Measurements from ENCODE around the gene ZDHHC14.

Gene ZDHHC14

DNA sequence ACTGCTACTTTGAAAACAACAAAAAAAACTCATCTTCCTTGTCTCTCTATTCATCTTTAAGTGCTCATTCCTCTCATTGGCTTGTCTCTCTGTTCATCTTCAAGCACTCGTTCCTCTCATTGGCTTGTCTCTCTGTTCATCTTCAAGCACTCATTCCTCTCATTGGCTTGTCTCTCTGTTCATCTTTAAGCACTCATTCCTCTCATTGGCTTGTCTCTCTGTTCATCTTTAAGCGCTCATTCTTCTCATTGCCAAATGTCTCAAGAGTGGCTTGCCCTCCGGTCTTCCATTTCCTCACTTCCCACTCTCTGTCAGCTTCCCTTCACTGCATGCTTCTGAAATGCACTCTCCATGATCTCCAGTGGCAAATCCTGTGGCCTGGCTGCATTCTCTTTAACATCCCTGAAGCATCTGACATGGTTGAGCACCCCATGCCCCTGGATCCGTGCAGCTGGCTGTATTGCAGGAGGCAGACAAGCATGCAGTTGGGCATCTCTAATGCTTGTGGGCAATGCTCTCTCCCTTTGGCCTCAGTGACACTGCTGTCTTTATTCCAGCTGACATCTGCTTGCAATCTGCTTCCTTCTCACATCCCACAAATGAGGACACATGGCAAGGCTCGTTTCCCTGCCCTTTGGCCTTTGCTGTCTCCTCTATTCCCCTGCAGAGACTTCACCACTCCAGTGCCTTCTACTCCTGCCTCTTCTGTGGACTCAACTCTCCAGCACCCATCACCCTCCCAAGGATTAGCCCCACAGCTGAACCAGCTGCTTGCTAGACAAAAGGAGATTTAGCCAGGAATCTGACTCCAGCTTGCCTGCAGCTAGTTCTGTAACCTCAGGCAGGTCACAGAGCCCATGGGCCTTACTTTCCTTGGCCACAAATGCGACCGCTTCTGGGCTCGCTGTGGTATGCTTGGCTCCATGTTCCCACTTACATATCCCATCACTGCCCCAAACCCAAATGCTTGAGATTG, 298.9 kb downstream of the ZDHHC14 start:
- TF ChIP-seq, protein P1, sequence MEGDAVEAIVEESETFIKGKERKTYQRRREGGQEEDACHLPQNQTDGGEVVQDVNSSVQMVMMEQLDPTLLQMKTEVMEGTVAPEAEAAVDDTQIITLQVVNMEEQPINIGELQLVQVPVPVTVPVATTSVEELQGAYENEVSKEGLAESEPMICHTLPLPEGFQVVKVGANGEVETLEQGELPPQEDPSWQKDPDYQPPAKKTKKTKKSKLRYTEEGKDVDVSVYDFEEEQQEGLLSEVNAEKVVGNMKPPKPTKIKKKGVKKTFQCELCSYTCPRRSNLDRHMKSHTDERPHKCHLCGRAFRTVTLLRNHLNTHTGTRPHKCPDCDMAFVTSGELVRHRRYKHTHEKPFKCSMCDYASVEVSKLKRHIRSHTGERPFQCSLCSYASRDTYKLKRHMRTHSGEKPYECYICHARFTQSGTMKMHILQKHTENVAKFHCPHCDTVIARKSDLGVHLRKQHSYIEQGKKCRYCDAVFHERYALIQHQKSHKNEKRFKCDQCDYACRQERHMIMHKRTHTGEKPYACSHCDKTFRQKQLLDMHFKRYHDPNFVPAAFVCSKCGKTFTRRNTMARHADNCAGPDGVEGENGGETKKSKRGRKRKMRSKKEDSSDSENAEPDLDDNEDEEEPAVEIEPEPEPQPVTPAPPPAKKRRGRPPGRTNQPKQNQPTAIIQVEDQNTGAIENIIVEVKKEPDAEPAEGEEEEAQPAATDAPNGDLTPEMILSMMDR (IDR thresholded peaks at IDR 0.05; ENCODE audit: insufficient read depth, low read length) = no peak
- Histone ChIP-seq H3K27ac (replicated peaks) (no peak overlapping the region), H3K27me3 (ENCODE audit: insufficient read depth, poor library complexity, severe bottlenecking) (no peaks in the 10 kb centered on the region), H3K4me3 (replicated peaks; ENCODE audit: insufficient read depth, low read length) (no peak overlapping the region)
- no peak for DNase-seq (ENCODE audit: low read depth in 1 of 2, low spot score in 1 of 2)

DNA sequence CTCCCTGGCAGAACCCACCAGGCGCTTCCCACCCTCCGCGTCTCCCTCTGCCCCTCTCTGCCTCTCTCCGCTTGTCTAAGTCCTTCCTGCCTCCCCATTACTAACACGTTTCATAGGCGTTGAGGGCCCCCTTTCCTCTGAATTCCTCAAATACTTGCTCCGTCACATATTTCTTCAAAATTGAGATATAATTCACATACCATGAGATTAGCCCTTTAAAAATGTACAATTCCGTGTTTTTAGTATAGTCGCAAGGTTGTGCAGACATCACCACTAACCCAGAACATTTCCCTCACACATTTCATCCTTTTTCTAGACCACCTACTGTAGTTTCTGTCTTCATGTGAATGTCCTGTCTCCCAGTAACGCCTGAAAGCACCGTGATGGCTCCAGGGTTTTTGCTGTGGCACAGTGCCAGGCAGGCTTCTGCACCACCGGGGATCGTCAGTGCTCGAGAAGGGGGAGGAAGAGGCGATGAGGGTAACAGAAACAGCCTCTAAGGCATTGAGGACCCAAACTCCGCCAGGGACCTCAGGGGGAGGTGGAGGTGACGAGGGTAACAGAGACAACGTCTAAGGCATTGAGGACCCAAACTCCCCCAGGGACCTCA, 300.2 kb downstream of the ZDHHC14 start:
- Histone ChIP-seq H3K4me3 (replicated peaks; ENCODE audit: insufficient read depth, low read length) (no peak overlapping the region), H3K27ac (replicated peaks) (no peak overlapping the region), H3K27me3 (ENCODE audit: insufficient read depth, poor library complexity, severe bottlenecking) (no peaks in the 10 kb centered on the region)
- TF ChIP-seq POLR2AphosphoS5 (IDR thresholded peaks at IDR 0.05; ENCODE audit: low read depth) = no peak
- TF ChIP-seq, protein P1 (IDR thresholded peaks at IDR 0.05; ENCODE audit: insufficient read depth, low read length) = no peak
- TF ChIP-seq GABPA (IDR thresholded peaks at IDR 0.05; ENCODE audit: low read depth) = no peak
- TF ChIP-seq, protein P2, sequence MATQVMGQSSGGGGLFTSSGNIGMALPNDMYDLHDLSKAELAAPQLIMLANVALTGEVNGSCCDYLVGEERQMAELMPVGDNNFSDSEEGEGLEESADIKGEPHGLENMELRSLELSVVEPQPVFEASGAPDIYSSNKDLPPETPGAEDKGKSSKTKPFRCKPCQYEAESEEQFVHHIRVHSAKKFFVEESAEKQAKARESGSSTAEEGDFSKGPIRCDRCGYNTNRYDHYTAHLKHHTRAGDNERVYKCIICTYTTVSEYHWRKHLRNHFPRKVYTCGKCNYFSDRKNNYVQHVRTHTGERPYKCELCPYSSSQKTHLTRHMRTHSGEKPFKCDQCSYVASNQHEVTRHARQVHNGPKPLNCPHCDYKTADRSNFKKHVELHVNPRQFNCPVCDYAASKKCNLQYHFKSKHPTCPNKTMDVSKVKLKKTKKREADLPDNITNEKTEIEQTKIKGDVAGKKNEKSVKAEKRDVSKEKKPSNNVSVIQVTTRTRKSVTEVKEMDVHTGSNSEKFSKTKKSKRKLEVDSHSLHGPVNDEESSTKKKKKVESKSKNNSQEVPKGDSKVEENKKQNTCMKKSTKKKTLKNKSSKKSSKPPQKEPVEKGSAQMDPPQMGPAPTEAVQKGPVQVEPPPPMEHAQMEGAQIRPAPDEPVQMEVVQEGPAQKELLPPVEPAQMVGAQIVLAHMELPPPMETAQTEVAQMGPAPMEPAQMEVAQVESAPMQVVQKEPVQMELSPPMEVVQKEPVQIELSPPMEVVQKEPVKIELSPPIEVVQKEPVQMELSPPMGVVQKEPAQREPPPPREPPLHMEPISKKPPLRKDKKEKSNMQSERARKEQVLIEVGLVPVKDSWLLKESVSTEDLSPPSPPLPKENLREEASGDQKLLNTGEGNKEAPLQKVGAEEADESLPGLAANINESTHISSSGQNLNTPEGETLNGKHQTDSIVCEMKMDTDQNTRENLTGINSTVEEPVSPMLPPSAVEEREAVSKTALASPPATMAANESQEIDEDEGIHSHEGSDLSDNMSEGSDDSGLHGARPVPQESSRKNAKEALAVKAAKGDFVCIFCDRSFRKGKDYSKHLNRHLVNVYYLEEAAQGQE (IDR thresholded peaks at IDR 0.05; ENCODE audit: insufficient replicate concordance, low read depth) = no peak
- no peak for TF ChIP-seq SPI1 (IDR thresholded peaks at IDR 0.05; ENCODE audit: borderline replicate concordance, low read depth)
- no peak for DNase-seq (ENCODE audit: low read depth in 1 of 2, low spot score in 1 of 2)

DNA sequence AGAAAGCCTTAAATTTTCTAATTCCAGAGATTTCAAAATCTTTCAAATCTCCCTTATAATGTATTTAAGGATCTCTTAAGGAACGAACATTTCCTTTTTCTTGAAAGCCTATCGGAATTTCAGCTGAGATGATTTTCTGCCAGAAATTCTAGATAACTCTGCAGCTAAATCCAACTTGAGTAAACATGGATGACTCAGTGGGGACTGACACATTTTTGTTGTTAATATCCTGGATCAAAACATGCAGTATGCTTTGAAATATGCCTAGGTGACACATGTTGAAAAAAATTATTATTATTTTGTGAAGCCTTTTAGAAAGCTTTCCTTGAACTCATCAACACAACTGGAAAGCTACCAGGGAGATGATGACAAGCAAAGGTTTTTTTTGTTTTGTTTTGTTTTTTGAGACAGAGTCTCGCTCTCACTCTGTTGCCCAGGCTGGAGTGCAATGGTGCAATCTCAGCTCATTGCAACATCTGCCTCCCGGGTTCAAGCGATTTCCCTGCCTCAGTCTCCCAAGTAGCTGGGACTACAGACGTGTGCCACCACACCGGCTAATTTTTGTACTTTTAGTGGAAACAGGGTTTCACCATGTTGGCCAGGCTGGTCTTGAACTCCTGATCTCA, 302.0 kb downstream of the ZDHHC14 start:
- Histone ChIP-seq H3K27ac (replicated peaks) (no peak overlapping the region), H3K27me3 (ENCODE audit: insufficient read depth, poor library complexity, severe bottlenecking) (no peaks in the 10 kb centered on the region)
- TF ChIP-seq GABPA (IDR thresholded peaks at IDR 0.05; ENCODE audit: low read depth) = no peak
- TF ChIP-seq, protein P1 (IDR thresholded peaks at IDR 0.05; ENCODE audit: insufficient read depth, low read length) = no peak

DNA sequence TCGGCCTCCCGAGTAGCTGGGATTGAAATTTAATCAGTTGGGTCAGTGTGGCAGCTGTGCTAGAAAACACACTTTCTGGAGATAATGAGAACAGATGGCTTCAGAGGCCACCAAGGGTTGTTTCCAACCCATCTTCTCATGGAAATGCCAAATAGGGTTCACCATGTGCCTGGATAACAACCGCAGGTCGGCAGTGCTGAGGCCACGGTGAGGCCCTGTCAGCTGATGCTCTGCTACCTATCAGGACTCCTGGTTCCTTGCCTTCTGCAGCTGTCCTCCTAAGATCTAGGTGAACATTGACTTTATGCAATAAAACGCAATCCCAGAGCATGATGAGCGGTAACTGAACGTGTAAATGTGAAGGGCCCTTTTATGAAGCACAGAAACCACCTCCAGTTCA, 302.7 kb downstream of the ZDHHC14 start:
- DNase-seq (ENCODE audit: low read depth in 1 of 2, low spot score in 1 of 2) = no peak
- no peak overlapping the region for H3K4me3 ChIP-seq (replicated peaks; ENCODE audit: insufficient read depth, low read length)
- TF ChIP-seq SPI1 (IDR thresholded peaks at IDR 0.05; ENCODE audit: borderline replicate concordance, low read depth) (no peak), GABPA (IDR thresholded peaks at IDR 0.05; ENCODE audit: low read depth) (no peak), POLR2AphosphoS5 (IDR thresholded peaks at IDR 0.05; ENCODE audit: low read depth) (no peak)
- TF ChIP-seq, protein P2 (IDR thresholded peaks at IDR 0.05; ENCODE audit: insufficient replicate concordance, low read depth) = no peak
- TF ChIP-seq, protein P1 (IDR thresholded peaks at IDR 0.05; ENCODE audit: insufficient read depth, low read length) = no peak
- H3K27me3 ChIP-seq (ENCODE audit: insufficient read depth, poor library complexity, severe bottlenecking) = no peaks in the 10 kb centered on the region
- no peak overlapping the region for H3K27ac ChIP-seq (replicated peaks)

More for the DNA sequence above, 302.0 kb downstream of the ZDHHC14 start:
- DNase-seq (ENCODE audit: low read depth in 1 of 2, low spot score in 1 of 2) = no peak
- no peak overlapping the region for H3K4me3 ChIP-seq (replicated peaks; ENCODE audit: insufficient read depth, low read length)
